ENCODE results near the gene B4GALNT4. TPM values are rescaled to one million over a fixed set of nuclear protein-coding genes. Genes with fewer than 3 reads are reported as not detected.

B4GALNT4 gene
- total and polyA plus RNA-seq, 2 experiments from 2014 or later = 35.8 to 94.4 TPM

DNA sequence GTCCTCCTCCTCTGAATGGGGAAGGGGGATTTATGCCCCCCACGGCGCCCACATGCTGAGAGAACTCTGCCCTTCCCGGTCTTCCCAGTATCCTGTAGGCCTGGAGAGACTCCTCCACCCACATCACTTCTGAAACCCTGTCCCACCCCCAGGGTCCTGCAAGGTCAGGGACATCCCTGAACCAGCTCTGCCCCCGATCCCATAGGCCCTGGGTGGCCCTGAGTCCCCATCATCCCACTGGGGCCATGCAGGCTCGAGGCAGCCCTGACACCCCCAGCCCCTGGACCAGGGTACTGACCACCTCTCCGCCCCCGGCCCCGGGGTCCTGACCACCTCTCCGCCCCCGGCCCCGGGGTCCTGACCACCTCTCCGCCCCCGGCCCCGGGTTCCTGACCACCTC is 11.7 kb downstream of the B4GALNT4 start:
- no peaks in the 10 kb centered on the region for H3K4me1 ChIP-seq (ENCODE audit: low read depth)
- H3K9me3 ChIP-seq (ENCODE audit: low read depth) = no peaks in the 10 kb centered on the region
- no peak overlapping the region for H3K27ac ChIP-seq
- H3K4me3 ChIP-seq = no peak overlapping the region
- H3K36me3 ChIP-seq = no peaks in the 10 kb centered on the region
- no peak for DNase-seq (ENCODE audit: low read depth in 1 of 2, low spot score in 1 of 2)
- no peaks in the 10 kb centered on the region for H3K27me3 ChIP-seq
- TF ChIP-seq, protein P1, sequence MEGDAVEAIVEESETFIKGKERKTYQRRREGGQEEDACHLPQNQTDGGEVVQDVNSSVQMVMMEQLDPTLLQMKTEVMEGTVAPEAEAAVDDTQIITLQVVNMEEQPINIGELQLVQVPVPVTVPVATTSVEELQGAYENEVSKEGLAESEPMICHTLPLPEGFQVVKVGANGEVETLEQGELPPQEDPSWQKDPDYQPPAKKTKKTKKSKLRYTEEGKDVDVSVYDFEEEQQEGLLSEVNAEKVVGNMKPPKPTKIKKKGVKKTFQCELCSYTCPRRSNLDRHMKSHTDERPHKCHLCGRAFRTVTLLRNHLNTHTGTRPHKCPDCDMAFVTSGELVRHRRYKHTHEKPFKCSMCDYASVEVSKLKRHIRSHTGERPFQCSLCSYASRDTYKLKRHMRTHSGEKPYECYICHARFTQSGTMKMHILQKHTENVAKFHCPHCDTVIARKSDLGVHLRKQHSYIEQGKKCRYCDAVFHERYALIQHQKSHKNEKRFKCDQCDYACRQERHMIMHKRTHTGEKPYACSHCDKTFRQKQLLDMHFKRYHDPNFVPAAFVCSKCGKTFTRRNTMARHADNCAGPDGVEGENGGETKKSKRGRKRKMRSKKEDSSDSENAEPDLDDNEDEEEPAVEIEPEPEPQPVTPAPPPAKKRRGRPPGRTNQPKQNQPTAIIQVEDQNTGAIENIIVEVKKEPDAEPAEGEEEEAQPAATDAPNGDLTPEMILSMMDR (IDR thresholded peaks at IDR 0.05; ENCODE audit: low read depth, low read length) = no peak

DNA sequence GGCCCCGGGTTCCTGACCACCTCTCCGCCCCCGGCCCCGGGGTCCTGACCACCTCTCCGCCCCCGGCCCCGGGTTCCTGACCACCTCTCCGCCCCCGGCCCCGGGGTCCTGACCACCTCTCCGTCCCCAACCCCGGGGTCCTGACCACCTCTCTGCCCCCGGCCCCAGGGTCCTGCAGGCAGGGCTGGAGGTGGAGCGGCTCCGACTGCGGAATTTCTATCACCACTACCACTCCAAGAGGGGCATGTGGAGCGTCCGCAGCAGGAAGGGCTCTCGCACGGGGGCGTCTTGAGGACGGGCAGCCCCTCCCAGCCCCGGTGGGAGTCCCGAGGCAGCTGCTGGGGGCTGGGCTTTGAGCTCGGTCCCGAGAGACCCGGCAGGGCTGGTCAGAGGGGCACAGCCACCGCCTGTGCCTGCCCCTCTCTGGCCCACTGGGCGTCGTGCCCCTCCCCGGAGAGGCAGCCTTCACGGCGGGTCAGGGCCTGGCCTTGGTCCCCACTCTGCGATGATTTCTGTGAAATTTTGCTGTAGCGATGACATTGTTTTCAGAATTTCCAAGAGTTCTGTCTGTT is 12.3 kb downstream of the B4GALNT4 start:
- DNase-seq (ENCODE audit: low read depth in 1 of 2, low spot score in 1 of 2) = no peak
- no peak overlapping the region for H3K4me3 ChIP-seq
- H3K27ac ChIP-seq = no peak overlapping the region
- no peaks in the 10 kb centered on the region for H3K9me3 ChIP-seq (ENCODE audit: low read depth)
- no peaks in the 10 kb centered on the region for H3K4me1 ChIP-seq (ENCODE audit: low read depth)
- no peaks in the 10 kb centered on the region for H3K36me3 ChIP-seq
- TF ChIP-seq, protein P1 (IDR thresholded peaks at IDR 0.05; ENCODE audit: low read depth, low read length) = no peak
- no peaks in the 10 kb centered on the region for H3K27me3 ChIP-seq

DNA sequence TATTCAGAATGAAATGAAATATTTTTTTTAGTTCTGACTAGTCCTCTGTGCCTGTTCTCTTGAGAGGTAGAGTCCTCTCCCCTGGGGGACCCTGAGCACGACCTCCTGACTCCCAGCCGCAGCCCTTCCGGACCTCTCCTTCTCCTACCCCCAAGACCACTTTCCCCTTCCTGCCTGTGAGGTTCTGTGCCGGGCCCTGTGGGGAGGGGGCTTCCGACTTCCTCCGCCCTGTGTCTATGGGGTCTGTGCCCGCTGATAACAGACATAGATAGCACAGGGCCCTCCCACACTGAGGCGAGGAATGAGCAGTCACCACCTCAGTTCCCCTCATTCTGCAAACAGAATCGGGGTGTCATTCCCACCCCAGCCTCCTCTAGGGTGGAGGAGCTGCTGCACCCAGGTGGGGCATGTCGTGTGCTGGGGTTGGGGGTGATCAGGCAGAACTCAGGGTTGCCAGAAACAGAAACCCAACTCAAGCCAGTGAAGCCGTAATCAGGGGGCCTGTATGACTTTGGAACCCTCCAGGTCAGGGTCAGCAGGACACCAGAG is 12.9 kb downstream of the B4GALNT4 start:
- no peak for DNase-seq (ENCODE audit: low read depth in 1 of 2, low spot score in 1 of 2)
- Histone ChIP-seq H3K36me3 (no peaks in the 10 kb centered on the region), H3K27ac (no peak overlapping the region), H3K4me1 (ENCODE audit: low read depth) (no peaks in the 10 kb centered on the region), H3K9me3 (ENCODE audit: low read depth) (no peaks in the 10 kb centered on the region), H3K27me3 (no peaks in the 10 kb centered on the region), H3K4me3 (no peak overlapping the region)
- TF ChIP-seq, protein P1 (IDR thresholded peaks at IDR 0.05; ENCODE audit: low read depth, low read length) = no peak

DNA sequence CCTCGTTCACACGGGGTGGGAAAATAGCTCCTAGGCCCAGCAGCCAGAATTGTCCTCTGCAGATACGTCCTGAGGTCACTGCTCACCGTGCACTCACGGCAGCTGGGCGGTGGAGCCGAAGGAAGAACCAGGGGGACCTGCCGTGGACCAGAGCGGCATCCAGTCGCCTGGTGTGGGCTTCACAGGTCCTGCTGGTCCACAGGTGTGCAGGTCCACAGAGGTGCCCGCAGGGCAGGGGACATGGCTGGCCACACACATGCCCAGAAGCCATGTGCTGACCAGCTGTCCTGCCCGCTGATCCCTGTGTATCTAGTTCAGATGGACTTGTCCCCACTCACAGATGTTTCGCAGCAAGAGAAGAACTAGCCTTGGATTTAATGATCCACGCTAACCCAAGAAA is 14.1 kb downstream of the B4GALNT4 start:
- Histone ChIP-seq H3K27me3 (peaks cover 1% of the 10 kb centered on the region), H3K4me1 (ENCODE audit: low read depth) (no peaks in the 10 kb centered on the region), H3K36me3 (no peaks in the 10 kb centered on the region), H3K9me3 (ENCODE audit: low read depth) (no peaks in the 10 kb centered on the region), H3K4me3 (no peak overlapping the region), H3K27ac (no peak overlapping the region)
- TF ChIP-seq, protein P1 (IDR thresholded peaks at IDR 0.05; ENCODE audit: low read depth, low read length) = no peak
- no peak for DNase-seq (ENCODE audit: low read depth in 1 of 2, low spot score in 1 of 2)

DNA sequence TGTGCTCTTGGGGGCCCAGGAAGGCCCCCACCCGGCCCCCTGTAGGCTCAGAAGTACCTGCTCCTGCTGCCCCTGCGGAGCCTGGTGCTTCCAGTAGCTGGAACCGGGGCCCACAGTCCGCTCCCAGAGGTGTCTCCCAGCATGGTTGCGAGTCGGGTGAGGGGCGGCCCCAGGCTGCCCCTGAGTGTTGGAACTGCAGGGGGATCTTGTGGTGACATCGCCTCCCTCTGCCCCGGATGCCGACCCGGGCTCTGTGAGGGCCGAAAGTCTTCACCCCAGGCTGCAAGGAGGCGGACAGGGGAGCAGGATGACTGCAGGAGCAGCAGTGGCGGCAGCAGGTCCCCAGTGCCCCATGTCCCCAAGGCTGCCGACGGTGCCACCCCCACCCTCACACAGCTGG is 15.2 kb downstream of the B4GALNT4 start:
- Histone ChIP-seq H3K27me3 (peaks cover 4% of the 10 kb centered on the region), H3K36me3 (no peaks in the 10 kb centered on the region), H3K4me3 (no peak overlapping the region), H3K4me1 (ENCODE audit: low read depth) (no peaks in the 10 kb centered on the region), H3K9me3 (ENCODE audit: low read depth) (no peaks in the 10 kb centered on the region), H3K27ac (no peak overlapping the region)
- TF ChIP-seq, protein P1 (IDR thresholded peaks at IDR 0.05; ENCODE audit: low read depth, low read length) = no peak
- no peak for DNase-seq (ENCODE audit: low read depth in 1 of 2, low spot score in 1 of 2)

Data from cardiac muscle cell (in vitro differentiated cells and primary cell).